Activated T-cell treated with anti-CD3 and anti-CD28 coated beads for 1 hour (primary cell): ENCODE measurements around the gene CACUL1.

Source experiments
- DNase-seq: peaks from one replicate; pipeline ENCODE4 v3.0.0-alpha.2; 2020; ENCODE audit warnings: low read depth

The CACUL1 gene

GRCh38 chr10:118732245-118733165, 22.3 kb downstream of the CACUL1 start:
- no peak for DNase-seq

- no peak for DNase-seq
Measured at GRCh38 chr10:118730756-118731456, 23.9 kb downstream of the CACUL1 start.

GRCh38 chr10:118729641-118730258, 25.0 kb downstream of the CACUL1 start:
- DNase-seq: no peak

- DNase-seq: no peak
Measured at GRCh38 chr10:118729200-118729599, 25.6 kb downstream of the CACUL1 start.

GRCh38 chr10:118725886-118726500, 28.8 kb downstream of the CACUL1 start:
- no peak for DNase-seq

- no peak for DNase-seq
Measured at GRCh38 chr10:118723466-118723865, 31.3 kb downstream of the CACUL1 start.

- DNase-seq: no peak
Measured at GRCh38 chr10:118721539-118721876, 33.3 kb downstream of the CACUL1 start.

- peak; percentile 40 for DNase-seq
Measured at GRCh38 chr10:118720685-118721538, 33.9 kb downstream of the CACUL1 start.

- no peak for DNase-seq
Measured at GRCh38 chr10:118714366-118714765, 40.4 kb downstream of the CACUL1 start.

GRCh38 chr10:118712930-118713634, 41.7 kb downstream of the CACUL1 start:
- DNase-seq: no peak

GRCh38 chr10:118712080-118712479, 42.7 kb downstream of the CACUL1 start:
- no peak for DNase-seq

GRCh38 chr10:118710487-118710886, 44.3 kb downstream of the CACUL1 start:
- DNase-seq: no peak

GRCh38 chr10:118708571-118708970, 46.2 kb downstream of the CACUL1 start:
- no peak for DNase-seq

- no peak for DNase-seq
Measured at GRCh38 chr10:118704711-118705110, 50.1 kb downstream of the CACUL1 start.

GRCh38 chr10:118701529-118702323, 53.0 kb downstream of the CACUL1 start:
- no peak for DNase-seq

- peak; percentile 62 for DNase-seq
Measured at GRCh38 chr10:118698421-118698820, 56.3 kb downstream of the CACUL1 start.

- DNase-seq: no peak
Measured at GRCh38 chr10:118694848-118695247, 59.9 kb downstream of the CACUL1 start.

- no peak for DNase-seq
Measured at GRCh38 chr10:118692872-118693271, 61.9 kb downstream of the CACUL1 start.

GRCh38 chr10:118689070-118689858, 65.5 kb downstream of the CACUL1 start:
- no peak for DNase-seq
